Fibroblast of peridontal ligament (primary cell): ENCODE data around the gene CNDP2.
"Not testable (repeated sequence)": the region's sequence is repeated elsewhere in the genome, so short reads cannot be mapped to it uniquely, and the experiment has no call there.

Source experiments
- DNase-seq: peaks from one replicate; pipeline ENCODE4 v3.0.0-alpha.2; 2010; ENCODE audit errors: extremely low read depth

The CNDP2 gene

GRCh38 chr18:74500372-74500771 is 4.2 kb downstream of the CNDP2 start:
- no peak for DNase-seq

- DNase-seq: not testable (repeated sequence)
Measured at GRCh38 chr18:74500774-74501173, 4.6 kb downstream of the CNDP2 start.

- no peak for DNase-seq
Measured at GRCh38 chr18:74501386-74501785, 5.2 kb downstream of the CNDP2 start.

GRCh38 chr18:74503137-74503536 is 7.0 kb downstream of the CNDP2 start:
- no peak for DNase-seq

- no peak for DNase-seq
Measured at GRCh38 chr18:74505776-74506175, 9.6 kb downstream of the CNDP2 start.

GRCh38 chr18:74506448-74507084 is 10.4 kb downstream of the CNDP2 start:
- peak; percentile 33 for DNase-seq

- no peak for DNase-seq
Measured at GRCh38 chr18:74507097-74507881, 11.1 kb downstream of the CNDP2 start.

- DNase-seq: no peak
Measured at GRCh38 chr18:74507927-74508326, 11.8 kb downstream of the CNDP2 start.

GRCh38 chr18:74508366-74508765 is 12.2 kb downstream of the CNDP2 start:
- DNase-seq: no peak

- DNase-seq: no peak
Measured at GRCh38 chr18:74508821-74509225, 12.7 kb downstream of the CNDP2 start.

- no peak for DNase-seq
Measured at GRCh38 chr18:74509856-74510769, 13.9 kb downstream of the CNDP2 start.

GRCh38 chr18:74510770-74511095 is 14.6 kb downstream of the CNDP2 start:
- DNase-seq: no peak

- no peak for DNase-seq
Measured at GRCh38 chr18:74511823-74512222, 15.7 kb downstream of the CNDP2 start.

- no peak for DNase-seq
Measured at GRCh38 chr18:74512321-74513053, 16.3 kb downstream of the CNDP2 start.

- no peak for DNase-seq
Measured at GRCh38 chr18:74513149-74513882, 17.2 kb downstream of the CNDP2 start.

- no peak for DNase-seq
Measured at GRCh38 chr18:74513883-74514205, 17.7 kb downstream of the CNDP2 start.

- DNase-seq: no peak
Measured at GRCh38 chr18:74514860-74515495, 18.8 kb downstream of the CNDP2 start.

GRCh38 chr18:74515620-74516231 is 19.6 kb downstream of the CNDP2 start:
- no peak for DNase-seq

- DNase-seq: no peak
Measured at GRCh38 chr18:74516271-74517235, 20.4 kb downstream of the CNDP2 start.
